CD4-positive, alpha-beta T cell treated with Interleukin-17A for 1 hour (primary cell): ENCODE measurements around the gene ARFGEF2.
"Not testable (repeated sequence)": the region's sequence is repeated elsewhere in the genome, so short reads cannot be mapped to it uniquely, and the experiment has no call there.

Experiments used
- DNase-seq: peaks from one replicate; pipeline ENCODE4 v3.0.0-alpha.2; 2020

ARFGEF2 gene

GRCh38 chr20:48921168-48921882, at the start of gene ARFGEF2:
Gene ARFGEF2, plus strand, starts transcription at chr20:48921711. Its CDS starts 179 bp downstream, at chr20:48921890.
- peak; percentile 92 for DNase-seq

GRCh38 chr20:48875233-48875913, 46.1 kb upstream of the ARFGEF2 start:
- DNase-seq = no peak

DNA sequence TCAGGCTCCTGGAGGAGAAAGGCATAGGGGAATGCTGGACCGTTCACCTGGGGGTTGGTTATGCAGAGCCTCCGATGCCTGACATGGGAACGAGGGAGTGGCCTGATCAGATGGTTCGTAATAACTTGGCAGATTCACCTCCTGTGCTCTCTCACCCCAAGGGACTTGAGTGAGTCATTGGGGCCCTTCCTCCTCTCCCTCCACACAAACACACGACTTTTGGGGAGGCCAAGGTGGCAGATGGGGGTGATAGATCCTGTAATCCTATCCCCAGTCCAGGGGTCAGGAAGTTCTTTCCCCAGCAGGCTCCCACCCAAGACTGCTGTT, 45.6 kb upstream of the ARFGEF2 start:
- no peak for DNase-seq

GRCh38 chr20:48877304-48877703, 44.2 kb upstream of the ARFGEF2 start:
- DNase-seq = no peak

DNA sequence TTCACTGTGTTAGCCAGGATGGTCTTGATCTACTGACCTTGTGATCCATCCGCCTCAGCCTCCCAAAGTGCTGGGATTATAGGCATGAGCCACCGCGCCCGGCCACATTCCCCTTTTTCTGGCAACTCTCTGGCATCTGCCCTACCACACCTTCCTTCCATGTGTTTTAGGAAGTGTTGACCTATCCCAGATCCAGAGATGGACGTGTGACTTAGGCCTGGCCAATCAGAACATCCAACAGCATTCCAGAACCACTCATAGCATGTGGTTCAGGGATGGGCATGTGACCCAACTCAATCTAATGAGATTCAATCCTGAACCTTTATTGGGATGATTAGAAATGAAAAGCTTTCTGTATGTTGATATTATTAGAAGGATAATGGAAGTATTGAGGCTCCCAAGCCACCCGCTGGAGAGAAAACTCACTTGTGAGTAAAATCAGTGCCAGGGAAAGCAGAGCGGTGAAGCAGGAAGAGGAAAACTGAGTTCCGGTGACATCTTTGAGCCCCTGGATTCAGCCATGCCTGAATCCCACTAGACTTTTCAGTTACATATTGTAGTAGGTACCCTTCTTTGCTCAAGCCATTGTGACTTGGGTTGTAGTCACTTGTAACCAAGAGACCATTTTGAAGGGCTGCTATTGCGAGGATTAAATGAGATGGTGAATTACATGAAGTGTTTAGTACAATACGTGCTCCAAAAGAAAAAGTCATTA, 42.8 kb upstream of the ARFGEF2 start:
- DNase-seq = no peak

GRCh38 chr20:48879612-48880245, 41.8 kb upstream of the ARFGEF2 start:
- no peak for DNase-seq

DNA sequence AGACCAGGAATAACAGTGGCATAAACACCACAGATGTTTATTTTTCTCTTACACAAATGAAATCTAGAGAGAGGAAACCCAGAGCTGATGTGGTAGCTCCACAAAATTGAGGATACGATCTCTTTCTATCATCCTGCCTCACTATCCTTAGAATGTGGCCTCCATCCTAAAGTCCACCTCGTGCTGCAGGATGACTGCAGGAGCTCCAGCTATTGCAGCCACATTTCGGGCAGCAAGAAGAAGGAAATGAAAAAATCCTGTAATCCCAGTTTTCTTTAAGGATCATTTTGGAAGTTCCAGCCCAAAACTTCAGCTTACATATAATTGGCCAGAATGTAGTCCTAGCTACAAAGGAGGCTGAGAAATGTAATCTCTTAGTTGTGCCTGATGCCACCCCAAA, 41.2 kb upstream of the ARFGEF2 start:
- DNase-seq = no peak

- DNase-seq = no peak
Observed at GRCh38 chr20:48880981-48881657, 40.4 kb upstream of the ARFGEF2 start.

DNA sequence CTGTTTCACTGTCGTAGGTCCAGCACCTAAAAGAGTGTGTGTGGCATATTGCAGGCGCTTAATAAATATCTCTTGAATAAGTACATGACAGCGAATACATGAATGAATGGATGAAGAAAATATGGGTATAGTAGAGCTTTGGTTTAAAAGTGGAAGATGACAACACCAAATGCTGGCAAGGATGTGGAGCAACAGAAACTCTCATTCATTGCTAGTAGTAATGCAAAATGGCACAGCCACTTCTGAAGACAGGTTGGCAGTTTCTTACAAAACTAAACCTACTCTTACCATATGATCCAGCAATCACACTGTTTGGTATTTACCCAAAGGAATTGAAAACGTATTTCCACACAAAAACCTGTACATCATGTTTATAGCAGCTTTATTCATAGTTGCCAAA, 36.3 kb upstream of the ARFGEF2 start:
- DNase-seq = no peak

DNA sequence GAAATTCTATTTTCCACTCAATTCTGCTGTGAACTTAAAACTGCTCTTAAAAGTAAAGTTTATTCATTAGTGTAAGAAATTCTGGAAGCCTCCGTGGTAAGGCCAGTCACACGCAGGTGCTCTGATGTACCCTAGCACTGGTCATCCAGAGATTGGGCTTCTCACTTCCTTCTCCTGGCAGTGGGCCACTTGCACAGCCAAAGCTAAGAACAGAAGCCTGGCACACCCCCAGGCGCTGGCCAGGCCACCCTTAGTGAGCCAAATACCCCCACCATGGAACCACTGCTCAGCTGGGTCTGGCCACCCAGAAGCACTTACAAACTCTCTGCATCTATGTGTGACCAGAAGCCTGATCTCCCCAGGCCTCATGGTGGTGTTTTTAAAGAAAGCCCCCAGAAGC, 35.3 kb upstream of the ARFGEF2 start:
- no peak for DNase-seq

DNA sequence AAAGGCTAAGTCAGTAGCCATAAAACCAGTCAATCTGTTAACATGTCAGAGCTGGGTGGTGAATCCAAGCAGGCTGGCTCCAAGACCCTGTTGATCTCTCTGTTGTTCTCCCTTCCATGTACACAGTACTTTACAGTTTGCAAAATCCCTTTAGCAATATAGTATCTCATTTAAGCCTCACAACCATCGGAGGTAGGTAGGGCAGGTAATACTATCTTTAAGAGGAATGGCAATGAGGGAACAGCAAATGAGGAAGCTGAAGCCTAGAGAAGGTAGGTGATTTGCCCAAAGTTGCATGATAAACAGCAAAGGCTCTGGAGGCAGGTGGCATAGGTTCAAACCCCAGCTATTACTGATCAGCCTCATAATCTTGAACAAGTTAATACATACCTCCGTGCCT, 34.7 kb upstream of the ARFGEF2 start:
- DNase-seq = no peak

DNA sequence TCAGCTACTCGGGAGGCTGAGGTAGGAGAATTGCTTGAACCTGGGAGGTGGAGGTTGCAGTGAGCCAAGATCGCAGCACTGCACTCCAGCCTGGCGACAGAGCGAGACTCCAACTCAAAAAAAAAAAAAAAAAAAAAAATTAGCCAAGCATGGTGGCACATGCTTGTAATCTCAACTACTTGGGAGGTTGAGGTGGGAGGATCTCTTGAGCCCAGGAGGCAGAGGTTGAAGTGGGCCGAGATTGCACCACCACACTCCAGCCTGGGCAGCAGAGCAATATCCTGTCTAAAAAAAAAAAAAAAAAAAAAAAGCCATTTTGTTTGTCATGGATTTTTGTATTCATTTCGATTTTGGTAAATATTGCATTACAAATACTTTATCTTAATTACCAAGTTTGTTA, 33.0 kb upstream of the ARFGEF2 start:
- not testable (repeated sequence) for DNase-seq

DNA sequence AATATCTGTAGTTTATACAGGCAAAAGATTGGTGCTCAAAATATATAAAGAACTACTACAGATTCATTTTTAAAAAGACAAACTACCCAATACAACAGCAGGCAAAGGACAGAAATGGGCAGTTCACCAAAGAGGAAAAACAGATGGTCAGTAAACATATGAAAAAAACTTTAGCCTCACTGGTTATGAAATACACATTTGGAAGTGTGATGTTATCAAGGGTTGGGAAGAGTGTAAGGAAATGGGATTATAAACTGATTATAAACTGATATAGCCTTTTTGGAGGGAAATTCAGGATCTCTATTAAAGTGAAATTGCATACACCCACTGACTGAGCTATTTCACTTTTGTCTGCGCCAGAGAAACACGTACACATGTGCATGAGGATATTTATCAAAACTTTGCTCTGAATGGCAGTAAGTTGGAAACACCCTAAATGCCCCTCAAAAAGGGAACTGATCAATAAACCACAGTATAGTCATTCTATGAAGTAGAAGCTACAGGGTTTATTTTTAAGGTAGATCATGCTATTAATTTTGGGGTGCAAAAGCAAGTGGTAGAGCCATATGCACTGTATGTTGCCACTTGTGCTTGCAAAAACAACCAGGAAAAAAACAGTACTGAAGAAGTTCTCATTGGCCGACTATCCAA, 32.2 kb upstream of the ARFGEF2 start:
- DNase-seq = no peak

- DNase-seq = no peak
Observed at GRCh38 chr20:48891235-48892048, 30.1 kb upstream of the ARFGEF2 start.

DNA sequence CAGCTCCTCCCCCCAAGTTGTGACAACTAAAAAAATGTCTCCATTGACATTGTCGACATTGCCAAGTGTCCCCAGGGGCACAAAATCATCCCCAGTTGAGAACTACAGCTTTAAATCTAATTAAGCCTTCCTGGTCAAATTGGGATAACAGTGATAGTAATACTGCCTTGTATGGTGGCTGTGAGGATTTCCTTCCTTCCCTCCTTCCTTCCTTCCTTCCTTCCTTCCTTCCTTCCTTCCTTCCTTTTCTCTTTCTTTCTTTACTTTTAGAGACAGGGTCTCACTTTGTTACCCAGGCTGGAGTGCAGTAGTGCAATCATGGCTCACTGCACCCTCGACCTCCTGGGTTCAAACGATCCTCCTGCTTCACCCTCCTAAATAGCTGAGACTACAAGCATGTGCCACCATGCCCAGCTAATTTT, 29.5 kb upstream of the ARFGEF2 start:
- no peak for DNase-seq

- DNase-seq = no peak
Observed at GRCh38 chr20:48892891-48893290, 28.6 kb upstream of the ARFGEF2 start.

GRCh38 chr20:48893374-48893773, 28.1 kb upstream of the ARFGEF2 start:
- DNase-seq = no peak

DNA sequence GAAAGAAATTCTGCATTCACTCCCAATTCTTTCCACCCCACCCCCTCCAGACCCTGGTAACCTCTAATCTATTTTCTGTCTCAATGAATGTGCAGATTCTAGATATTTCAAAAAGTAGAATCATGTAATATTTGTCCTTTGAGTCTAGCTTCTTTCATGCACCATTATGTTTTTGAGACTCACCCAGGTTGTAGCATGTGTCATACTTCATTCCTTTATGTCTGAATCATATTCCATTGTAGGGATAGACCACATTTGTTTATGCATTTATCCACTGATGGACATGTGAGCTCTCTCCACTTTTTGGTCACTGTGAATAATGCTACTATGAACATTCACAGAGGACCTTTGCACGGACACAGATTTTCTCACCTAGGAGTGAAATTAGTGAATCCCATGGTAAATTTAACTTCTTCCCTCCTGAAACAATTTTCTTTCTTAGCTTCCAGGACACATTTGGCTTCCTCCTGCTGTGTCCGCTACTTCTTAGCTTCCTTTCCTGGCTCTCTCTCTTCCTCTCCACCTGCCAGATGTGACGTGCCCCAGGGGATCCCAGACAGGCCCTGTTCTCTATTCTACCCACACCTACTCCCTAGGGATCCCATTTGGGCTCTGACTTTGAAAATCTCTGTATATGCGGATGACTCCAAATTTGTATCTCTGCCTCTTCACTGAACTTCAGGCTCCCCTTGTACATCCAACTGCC, 24.1 kb upstream of the ARFGEF2 start:
- DNase-seq = no peak

DNA sequence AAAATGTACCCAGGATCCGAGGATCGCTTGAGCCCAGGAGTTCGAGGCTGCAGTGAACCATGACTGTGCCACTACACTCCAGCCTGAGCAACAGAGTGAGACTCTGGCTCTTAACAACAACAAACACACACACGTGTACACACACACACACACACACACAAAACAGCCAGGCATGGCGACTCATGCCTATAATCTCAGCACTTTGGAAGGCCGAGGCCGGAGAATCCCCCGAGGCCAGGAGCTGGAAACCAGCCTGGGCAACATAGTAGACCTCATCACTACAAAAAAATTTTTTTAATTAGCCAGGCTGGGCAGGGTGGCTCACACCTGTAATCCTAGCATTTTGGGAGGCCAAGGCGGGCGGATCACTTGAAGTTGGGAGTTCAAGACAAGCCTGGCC, 23.3 kb upstream of the ARFGEF2 start:
- no peak for DNase-seq

GRCh38 chr20:48898896-48899530, 22.5 kb upstream of the ARFGEF2 start:
- no peak for DNase-seq
